Natural killer cell treated with Interleukin-12 subunit alpha and Interleukin-12 subunit beta and Interleukin-15 and Interleukin-18, amount 100 ng/mL, for 72 hours (primary cell): ENCODE results near the gene MEA1. TPM values are rescaled to one million over a fixed set of nuclear protein-coding genes. Genes with fewer than 3 reads are reported as not detected.

Experiments used
- ATAC-seq, 2 donors: fragments of 150-1000 bp; cut with Tn5 transposase in 1 of 2; sonication (Bioruptor Pico), chemical (Tn5 transposase) in 1 of 2; 2 replicates each; pipeline ENCODE4 v1.10.0; 2021
- DNase-seq: peaks from one replicate; pipeline ENCODE4 v3.0.0; 2022; ENCODE audit warnings: low spot score
- H3K27ac Mint-ChIP-seq, 2 donors: 1 replicate in 1 of 2; 2 replicates in 1 of 2; pipeline ENCODE4 v1.8.0; 2022; ENCODE audit warnings: mixed read lengths in 2 of 2, mild to moderate bottlenecking in 1 of 2, moderate library complexity in 1 of 2
- H3K27me3 Mint-ChIP-seq, 2 donors: 1 replicate in 1 of 2; 2 replicates in 1 of 2; pipeline ENCODE4 v1.8.0; 2022; ENCODE audit warnings: mixed read lengths in 2 of 2
- H3K36me3 Mint-ChIP-seq: one replicate; pipeline ENCODE4 v1.8.0; 2022; ENCODE audit warnings: mixed read lengths
- H3K4me1 Mint-ChIP-seq, 2 donors: 1 replicate in 1 of 2; 2 replicates in 1 of 2; pipeline ENCODE4 v1.8.0; 2022; ENCODE audit warnings: low read depth in 2 of 2, mixed read lengths in 2 of 2, mild to moderate bottlenecking in 1 of 2
- H3K4me3 Mint-ChIP-seq: one replicate; pipeline ENCODE4 v1.8.0; 2022; ENCODE audit warnings: mixed read lengths
- H3K9me3 Mint-ChIP-seq: 2 replicates; pipeline ENCODE4 v1.8.0; 2022; ENCODE audit warnings: mixed read lengths
- total RNA-seq, 2 donors: library from RNA; stranded (reverse); gene quantifications; one replicate each; pipeline ENCODE4 v1.2.3, GENCODE V29; 2022

The MEA1 gene
- total RNA-seq, 2 donors from 2014 or later = 55.7 to 77.8 TPM

DNA sequence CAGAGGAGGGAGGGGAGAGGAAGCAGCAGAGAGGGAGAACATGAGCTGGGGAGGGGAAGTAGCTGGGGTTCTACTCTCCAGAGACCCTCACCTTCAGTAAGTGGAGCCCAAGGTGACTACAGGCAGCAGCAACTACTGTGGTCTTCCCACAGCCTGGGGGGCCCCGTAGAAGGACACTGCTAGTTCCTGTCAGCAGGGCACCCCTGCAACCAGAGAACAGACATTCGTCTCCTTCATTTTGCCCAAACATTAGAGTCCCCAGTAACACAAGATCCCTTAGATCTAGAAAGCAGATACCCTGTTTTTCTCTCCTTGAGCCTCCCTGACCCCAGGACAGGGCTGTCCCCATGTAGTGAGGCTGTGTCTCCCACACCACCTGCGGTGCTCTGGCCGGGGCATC lies 45.0 kb downstream of the MEA1 start:
- H3K4me1 Mint-ChIP-seq = peaks cover 3 to 7% of the 10 kb centered on the region in 2 donors
- no peaks in the 10 kb centered on the region for H3K9me3 Mint-ChIP-seq
- no peak overlapping the region for H3K27ac Mint-ChIP-seq
- ATAC-seq = no peak
- no peak for DNase-seq
- H3K36me3 Mint-ChIP-seq = no peaks in the 10 kb centered on the region
- H3K4me3 Mint-ChIP-seq = no peak overlapping the region
- H3K27me3 Mint-ChIP-seq = no peaks in the 10 kb centered on the region

GRCh38 chr6:42968126-42968701 lies 45.5 kb downstream of the MEA1 start:
- Mint-ChIP-seq H3K27ac (no peak overlapping the region), H3K27me3 (no peaks in the 10 kb centered on the region), H3K9me3 (no peaks in the 10 kb centered on the region), H3K4me3 (no peak overlapping the region), H3K4me1 (peaks cover 3 to 7% of the 10 kb centered on the region in 2 donors), H3K36me3 (no peaks in the 10 kb centered on the region)
- ATAC-seq (no peak), DNase-seq (no peak)

DNA sequence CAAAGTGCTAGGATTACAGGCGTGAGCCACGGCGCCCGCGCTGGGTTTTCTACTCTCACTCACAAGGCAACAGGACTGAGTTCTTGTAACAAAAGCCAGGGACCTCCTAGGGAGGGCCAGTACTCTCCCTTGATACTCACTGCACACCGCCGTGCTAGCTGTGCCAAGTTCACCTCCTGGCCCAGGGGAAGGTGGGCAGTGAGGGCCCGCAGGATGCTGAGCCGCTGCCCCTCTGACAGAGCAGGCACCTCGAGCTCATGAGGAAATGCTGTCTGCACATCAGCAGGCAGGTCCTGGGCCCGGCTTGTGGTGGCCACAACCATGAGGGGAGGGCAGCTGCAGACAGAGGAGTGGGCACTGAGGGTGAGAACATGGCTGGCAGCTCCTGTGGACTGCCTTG lies 46.5 kb downstream of the MEA1 start:
- no peak for ATAC-seq
- DNase-seq = no peak
- Mint-ChIP-seq H3K4me3 (no peak overlapping the region), H3K36me3 (no peaks in the 10 kb centered on the region), H3K27ac (no peak overlapping the region), H3K4me1 (peaks cover 3 to 7% of the 10 kb centered on the region in 2 donors), H3K9me3 (no peaks in the 10 kb centered on the region), H3K27me3 (no peaks in the 10 kb centered on the region)

DNA sequence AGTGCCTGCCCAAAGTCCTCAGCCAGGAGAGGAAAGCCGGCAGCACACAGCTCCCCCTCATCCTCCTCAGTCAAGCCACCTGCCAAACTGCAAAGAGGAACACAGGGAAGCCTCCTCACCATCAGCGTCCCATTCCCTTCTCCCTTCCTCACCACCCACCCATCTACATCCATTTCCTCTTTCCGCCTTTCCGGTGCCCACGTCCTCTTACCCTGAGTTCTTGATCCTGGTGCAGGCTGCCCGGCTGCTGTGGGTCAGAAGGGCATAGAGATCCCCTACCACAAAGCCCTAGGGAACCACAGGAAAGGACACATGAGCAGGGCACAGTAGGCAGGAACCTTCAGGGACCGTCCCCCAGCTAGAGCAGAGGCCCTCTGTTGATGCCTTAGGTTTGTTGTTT lies 47.2 kb downstream of the MEA1 start:
- peaks cover 0 to 3% of the 10 kb centered on the region in 2 donors for H3K27me3 Mint-ChIP-seq
- H3K27ac Mint-ChIP-seq = no peak overlapping the region
- peaks cover 3 to 5% of the 10 kb centered on the region in 2 donors for H3K4me1 Mint-ChIP-seq
- DNase-seq (no peak), ATAC-seq (no peak)
- H3K36me3 Mint-ChIP-seq = no peaks in the 10 kb centered on the region
- H3K9me3 Mint-ChIP-seq = no peaks in the 10 kb centered on the region
- no peak overlapping the region for H3K4me3 Mint-ChIP-seq

DNA sequence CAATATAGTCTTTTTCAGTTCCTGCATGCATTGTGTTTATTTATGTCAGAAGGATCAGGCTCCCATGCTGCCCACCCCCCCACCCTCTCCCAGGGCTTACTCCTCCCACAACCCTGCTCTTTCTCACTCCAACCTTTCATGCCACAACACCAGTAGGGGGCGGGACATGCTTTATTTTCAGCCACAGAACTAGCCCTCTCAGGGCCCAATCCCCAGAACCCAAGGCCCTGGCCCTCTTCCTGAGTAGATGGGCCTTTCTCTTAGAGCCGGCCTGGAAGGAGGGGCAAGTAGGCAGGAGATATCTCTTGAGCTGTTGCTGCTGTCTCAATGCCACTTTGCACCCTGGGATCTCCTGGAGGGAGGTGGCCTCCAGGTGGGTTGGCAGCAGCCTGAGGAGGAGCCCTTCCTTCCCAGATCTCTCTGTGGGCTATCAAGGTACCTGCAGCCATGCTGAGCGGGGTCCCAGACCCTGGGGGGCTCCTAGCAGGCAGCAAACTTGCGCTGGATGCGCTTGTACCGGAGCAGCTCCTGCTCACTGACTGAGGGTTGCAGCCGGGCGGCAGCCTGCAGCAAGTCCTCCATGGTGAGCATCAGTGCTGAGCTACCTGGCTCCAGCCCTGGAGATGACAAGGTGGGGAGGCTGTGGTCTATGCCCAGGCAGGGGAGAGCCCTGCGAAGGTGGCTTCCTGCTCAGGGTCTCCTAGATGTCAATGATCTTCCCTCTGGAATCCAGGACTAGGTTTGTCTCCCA lies 49.7 kb downstream of the MEA1 start:
- Mint-ChIP-seq H3K9me3 (no peaks in the 10 kb centered on the region), H3K4me1 (peaks cover 9 to 11% of the 10 kb centered on the region in 2 donors), H3K4me3 (no peak overlapping the region), H3K27me3 (peaks cover 7 to 8% of the 10 kb centered on the region in 2 donors), H3K27ac (no peak overlapping the region), H3K36me3 (no peaks in the 10 kb centered on the region)
- DNase-seq (no peak), ATAC-seq (no peak)

DNA sequence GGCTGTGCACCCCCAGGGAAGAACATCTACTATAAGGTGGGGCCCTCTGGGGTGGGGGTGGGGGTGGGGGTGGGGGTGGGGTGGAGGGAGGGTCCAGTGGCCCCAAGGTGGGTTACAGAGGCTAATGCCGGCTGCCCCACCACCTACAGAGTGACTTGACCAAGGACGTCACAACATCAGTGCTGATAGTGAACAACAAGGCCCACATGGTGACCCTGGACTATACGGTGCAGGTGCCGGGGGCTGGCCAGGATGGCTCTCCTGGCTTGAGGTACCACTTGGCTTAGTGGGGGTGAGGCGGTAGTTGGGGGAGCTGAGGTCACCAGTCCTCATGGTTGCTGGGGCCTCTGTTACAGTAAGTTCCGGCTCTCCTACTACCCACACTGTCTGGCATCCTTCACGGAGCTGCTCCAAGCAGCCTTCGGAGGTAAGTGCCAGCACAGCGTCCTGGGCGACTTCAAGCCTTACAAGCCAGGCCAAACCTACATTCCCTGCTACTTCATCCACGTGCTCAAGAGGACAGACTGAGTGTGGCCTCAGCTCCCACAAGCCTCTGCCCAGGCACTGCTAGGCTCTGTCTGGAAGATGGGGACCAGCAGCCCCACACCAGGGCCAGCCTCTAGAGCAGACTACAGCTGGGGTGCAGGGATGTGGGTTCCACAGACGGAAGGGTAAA lies 50.4 kb downstream of the MEA1 start:
- Mint-ChIP-seq H3K27ac (no peak overlapping the region), H3K4me3 (no peak overlapping the region), H3K27me3 (peaks cover 7 to 8% of the 10 kb centered on the region in 2 donors), H3K9me3 (no peaks in the 10 kb centered on the region), H3K36me3 (no peaks in the 10 kb centered on the region), H3K4me1 (peaks cover 9 to 11% of the 10 kb centered on the region in 2 donors)
- ATAC-seq = no peak
- no peak for DNase-seq

GRCh38 chr6:42962502-42963178 lies 51.1 kb downstream of the MEA1 start:
- H3K9me3 Mint-ChIP-seq = no peaks in the 10 kb centered on the region
- peaks cover 9 to 11% of the 10 kb centered on the region in 2 donors for H3K4me1 Mint-ChIP-seq
- H3K27ac Mint-ChIP-seq = no peak overlapping the region
- no peaks in the 10 kb centered on the region for H3K36me3 Mint-ChIP-seq
- ATAC-seq (no peak), DNase-seq (no peak)
- H3K4me3 Mint-ChIP-seq = no peak overlapping the region
- peaks cover 7 to 8% of the 10 kb centered on the region in 2 donors for H3K27me3 Mint-ChIP-seq

DNA sequence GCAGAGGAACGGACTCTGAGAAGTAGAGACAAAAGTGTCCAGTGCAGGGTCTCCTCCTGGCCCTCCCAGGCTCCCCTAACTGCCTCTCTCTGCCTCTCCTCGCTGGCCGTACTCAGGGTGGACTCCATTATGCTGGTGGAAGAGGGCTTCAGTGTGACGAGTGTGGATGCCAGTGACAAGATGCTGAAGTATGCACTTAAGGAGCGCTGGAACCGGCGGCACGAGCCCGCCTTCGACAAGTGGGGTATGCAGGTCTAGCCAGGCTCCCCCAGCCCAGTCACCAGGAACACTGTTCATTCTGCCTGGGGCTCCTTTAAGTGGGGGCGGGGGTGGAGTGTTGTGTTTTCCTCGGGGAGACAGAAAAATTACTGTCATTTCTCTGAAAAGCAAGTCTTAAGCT lies 51.6 kb downstream of the MEA1 start:
- DNase-seq (no peak), ATAC-seq (no peak)
- Mint-ChIP-seq H3K27me3 (peaks cover 7 to 8% of the 10 kb centered on the region in 2 donors), H3K27ac (no peak overlapping the region), H3K4me1 (peaks cover 9 to 11% of the 10 kb centered on the region in 2 donors), H3K36me3 (no peaks in the 10 kb centered on the region), H3K9me3 (no peaks in the 10 kb centered on the region), H3K4me3 (peak overlapping the region; percentile 30)

Other genes with a start within 250 kb of the MEA1 start
- 10 to 100 TPM; 13.5 to 13.9 TPM for gene BICRAL, start 231.9 kb downstream of the MEA1 start, total RNA-seq
- 100 to 1,000 TPM; 125 to 191 TPM for gene RPL7L1, start 134.3 kb downstream of the MEA1 start, total RNA-seq
- gene PTCRA, start 97.9 kb downstream of the MEA1 start, total RNA-seq = not detected
- gene CNPY3, start 84.5 kb downstream of the MEA1 start, total RNA-seq = 10 to 100 TPM; 35.4 to 38.2 TPM
- 1 to 10 TPM in 1 of 2 donors, under 1 TPM in 1; 0.26 to 1.1 TPM for gene GNMT, start 53.2 kb downstream of the MEA1 start, total RNA-seq
- gene PEX6, start 34.8 kb downstream of the MEA1 start, total RNA-seq = 10 to 100 TPM; 14.1 to 18.7 TPM
- gene PPP2R5D, start 29.4 kb downstream of the MEA1 start, total RNA-seq = 10 to 100 TPM; 38.9 to 47.8 TPM
- 10 to 100 TPM; 59.6 to 60.8 TPM for gene KLHDC3, start 303 bp upstream of the MEA1 start, total RNA-seq
- 10 to 100 TPM; 86.9 to 96.5 TPM for gene RRP36, start 7.7 kb upstream of the MEA1 start, total RNA-seq
- gene CUL7, start 39.9 kb upstream of the MEA1 start, total RNA-seq = 1 to 10 TPM; 8.3 to 9.8 TPM
- gene MRPL2, start 45.5 kb upstream of the MEA1 start, total RNA-seq = 10 to 100 TPM; 41.7 to 59.6 TPM
- 10 to 100 TPM; 12.3 to 13.0 TPM for gene KLC4, start 45.7 kb upstream of the MEA1 start, total RNA-seq
- 1 to 10 TPM; 1.2 to 4.1 TPM for gene PTK7, start 62.4 kb upstream of the MEA1 start, total RNA-seq
- 10 to 100 TPM; 56.8 to 70.4 TPM for gene SRF, start 157.3 kb upstream of the MEA1 start, total RNA-seq
- gene CUL9, start 168.2 kb upstream of the MEA1 start, total RNA-seq = 10 to 100 TPM; 41.5 to 85.8 TPM
- gene DNPH1, start 215.5 kb upstream of the MEA1 start, total RNA-seq = 10 to 100 TPM; 15.0 to 32.5 TPM
- under 1 TPM; 0.75 to 0.81 TPM for gene TTBK1, start 229.5 kb upstream of the MEA1 start, total RNA-seq